Measurements from ENCODE around the gene USP36.

- TF ChIP-seq, protein P1, sequence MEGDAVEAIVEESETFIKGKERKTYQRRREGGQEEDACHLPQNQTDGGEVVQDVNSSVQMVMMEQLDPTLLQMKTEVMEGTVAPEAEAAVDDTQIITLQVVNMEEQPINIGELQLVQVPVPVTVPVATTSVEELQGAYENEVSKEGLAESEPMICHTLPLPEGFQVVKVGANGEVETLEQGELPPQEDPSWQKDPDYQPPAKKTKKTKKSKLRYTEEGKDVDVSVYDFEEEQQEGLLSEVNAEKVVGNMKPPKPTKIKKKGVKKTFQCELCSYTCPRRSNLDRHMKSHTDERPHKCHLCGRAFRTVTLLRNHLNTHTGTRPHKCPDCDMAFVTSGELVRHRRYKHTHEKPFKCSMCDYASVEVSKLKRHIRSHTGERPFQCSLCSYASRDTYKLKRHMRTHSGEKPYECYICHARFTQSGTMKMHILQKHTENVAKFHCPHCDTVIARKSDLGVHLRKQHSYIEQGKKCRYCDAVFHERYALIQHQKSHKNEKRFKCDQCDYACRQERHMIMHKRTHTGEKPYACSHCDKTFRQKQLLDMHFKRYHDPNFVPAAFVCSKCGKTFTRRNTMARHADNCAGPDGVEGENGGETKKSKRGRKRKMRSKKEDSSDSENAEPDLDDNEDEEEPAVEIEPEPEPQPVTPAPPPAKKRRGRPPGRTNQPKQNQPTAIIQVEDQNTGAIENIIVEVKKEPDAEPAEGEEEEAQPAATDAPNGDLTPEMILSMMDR (IDR thresholded peaks at IDR 0.05), result no peak
- no peak for TF ChIP-seq POLR2AphosphoS5 (IDR thresholded peaks at IDR 0.05; ENCODE audit: low read depth, low read length)
Measured at GRCh38 chr17:78767806-78768205, 72.8 kb downstream of the USP36 start.
